ENCODE data around the gene PDE4D. TPM values are rescaled to one million over a fixed set of nuclear protein-coding genes. Genes with fewer than 3 reads are reported as not detected.

Gene PDE4D
- total RNA-seq, 1 donor from 2014 or later: 13.2 TPM

DNA sequence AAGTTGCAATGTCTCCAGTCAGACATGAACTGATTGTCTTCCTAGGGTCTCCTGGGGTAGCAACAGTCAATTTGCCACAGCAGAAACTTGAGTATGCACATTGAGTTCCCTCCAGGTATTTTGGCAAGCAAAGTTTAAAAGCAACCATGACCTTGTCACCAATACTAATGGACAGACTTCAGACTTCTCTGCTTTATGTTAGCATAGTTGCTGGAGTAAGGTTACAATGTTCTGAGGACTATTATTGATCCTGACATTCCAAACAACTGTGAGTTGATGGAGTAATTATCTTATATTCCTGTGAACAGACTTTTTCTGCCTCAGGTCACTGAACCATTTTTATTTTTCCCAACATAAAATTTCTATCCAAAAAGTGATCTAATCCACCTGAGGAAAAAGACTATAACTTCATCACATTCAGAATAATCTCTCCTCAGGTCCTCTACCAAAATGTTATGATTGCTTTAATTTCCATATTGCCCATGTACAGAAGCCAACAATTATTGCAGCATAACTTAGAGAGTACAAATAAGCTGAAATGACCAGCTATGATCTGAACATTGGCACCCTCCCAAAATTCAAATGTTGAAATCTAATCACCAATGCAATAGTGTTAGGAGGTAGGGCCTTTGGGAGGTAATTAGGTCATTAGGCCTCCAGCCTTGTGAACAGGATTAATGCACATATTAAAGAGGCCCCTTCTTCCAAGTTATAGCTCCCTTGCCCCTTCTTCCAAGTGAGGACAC lies 228.3 kb downstream of the PDE4D start:
- H3K9me3 Mint-ChIP-seq (ENCODE audit: unreplicated experiment): no peaks in the 10 kb centered on the region
- no peaks in the 10 kb centered on the region for H3K27me3 Mint-ChIP-seq (ENCODE audit: unreplicated experiment)
- TF ChIP-seq, protein P1, sequence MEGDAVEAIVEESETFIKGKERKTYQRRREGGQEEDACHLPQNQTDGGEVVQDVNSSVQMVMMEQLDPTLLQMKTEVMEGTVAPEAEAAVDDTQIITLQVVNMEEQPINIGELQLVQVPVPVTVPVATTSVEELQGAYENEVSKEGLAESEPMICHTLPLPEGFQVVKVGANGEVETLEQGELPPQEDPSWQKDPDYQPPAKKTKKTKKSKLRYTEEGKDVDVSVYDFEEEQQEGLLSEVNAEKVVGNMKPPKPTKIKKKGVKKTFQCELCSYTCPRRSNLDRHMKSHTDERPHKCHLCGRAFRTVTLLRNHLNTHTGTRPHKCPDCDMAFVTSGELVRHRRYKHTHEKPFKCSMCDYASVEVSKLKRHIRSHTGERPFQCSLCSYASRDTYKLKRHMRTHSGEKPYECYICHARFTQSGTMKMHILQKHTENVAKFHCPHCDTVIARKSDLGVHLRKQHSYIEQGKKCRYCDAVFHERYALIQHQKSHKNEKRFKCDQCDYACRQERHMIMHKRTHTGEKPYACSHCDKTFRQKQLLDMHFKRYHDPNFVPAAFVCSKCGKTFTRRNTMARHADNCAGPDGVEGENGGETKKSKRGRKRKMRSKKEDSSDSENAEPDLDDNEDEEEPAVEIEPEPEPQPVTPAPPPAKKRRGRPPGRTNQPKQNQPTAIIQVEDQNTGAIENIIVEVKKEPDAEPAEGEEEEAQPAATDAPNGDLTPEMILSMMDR (IDR thresholded peaks at IDR 0.05; ENCODE audit: partially characterized antibody, unreplicated experiment): no peak
- DNase-seq: no peak
- H3K4me3 Mint-ChIP-seq (ENCODE audit: unreplicated experiment): no peak overlapping the region
- peaks cover 16% of the 10 kb centered on the region for H3K4me1 Mint-ChIP-seq (ENCODE audit: low read depth, unreplicated experiment)
- no peaks in the 10 kb centered on the region for H3K36me3 Mint-ChIP-seq (ENCODE audit: unreplicated experiment)
- no peak overlapping the region for H3K27ac Mint-ChIP-seq (ENCODE audit: unreplicated experiment)

DNA sequence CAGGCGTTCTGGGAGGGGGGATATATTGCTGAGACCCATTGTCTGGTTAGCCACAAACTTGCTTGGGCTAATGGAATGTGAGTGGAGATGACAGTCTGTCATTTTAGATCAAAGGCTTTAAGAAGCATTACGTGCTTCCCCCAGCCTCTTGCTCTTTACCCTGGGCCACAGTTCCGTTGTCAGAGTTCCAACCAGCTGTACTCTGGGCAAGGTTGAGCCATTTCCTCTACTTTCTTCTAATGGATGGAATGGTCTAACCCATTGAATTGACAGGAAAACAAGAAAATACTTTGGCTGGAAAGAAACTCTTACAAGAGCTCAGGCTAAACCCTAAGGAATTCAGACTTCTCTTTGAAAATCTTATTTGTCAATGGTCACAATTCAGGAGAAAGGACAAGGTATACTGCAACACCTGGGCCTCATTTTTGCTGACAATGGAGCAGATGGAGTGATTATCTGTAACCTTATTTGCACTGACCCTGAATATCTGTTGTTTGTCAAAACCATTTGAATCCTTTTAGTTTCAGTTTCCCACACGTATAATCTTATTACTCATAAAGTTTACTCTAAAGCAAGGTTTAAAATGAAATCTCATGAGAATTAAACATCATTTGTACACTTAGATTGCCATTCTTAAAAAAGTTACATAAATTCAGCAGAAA lies 231.4 kb downstream of the PDE4D start:
- Mint-ChIP-seq H3K9me3 (ENCODE audit: unreplicated experiment) (no peaks in the 10 kb centered on the region), H3K27me3 (ENCODE audit: unreplicated experiment) (peaks cover 1% of the 10 kb centered on the region), H3K4me1 (ENCODE audit: low read depth, unreplicated experiment) (peaks cover 13% of the 10 kb centered on the region), H3K27ac (ENCODE audit: unreplicated experiment) (peak overlapping the region; percentile 82), H3K36me3 (ENCODE audit: unreplicated experiment) (no peaks in the 10 kb centered on the region), H3K4me3 (ENCODE audit: unreplicated experiment) (no peak overlapping the region)
- DNase-seq: no peak
- TF ChIP-seq, protein P1 (IDR thresholded peaks at IDR 0.05; ENCODE audit: partially characterized antibody, unreplicated experiment): no peak

DNA sequence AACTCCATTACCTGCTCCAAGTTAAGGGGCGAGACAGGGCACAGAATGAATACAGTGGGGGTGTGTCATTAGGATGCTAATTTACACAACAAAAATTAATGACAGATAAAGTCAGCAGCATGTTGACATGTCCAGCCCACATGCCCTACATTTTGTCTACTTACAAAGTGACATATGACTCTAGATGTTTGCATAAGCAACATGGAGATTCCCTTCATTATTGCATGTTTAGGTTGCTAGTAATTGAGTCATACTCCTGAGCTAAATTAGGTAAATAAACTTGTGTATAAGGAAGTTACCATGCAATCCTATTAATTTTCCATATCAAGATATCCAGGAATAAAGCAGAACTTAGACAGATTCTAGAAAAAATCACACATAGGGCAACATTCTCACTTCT lies 232.2 kb downstream of the PDE4D start:
- Mint-ChIP-seq H3K27me3 (ENCODE audit: unreplicated experiment) (peaks cover 1% of the 10 kb centered on the region), H3K4me3 (ENCODE audit: unreplicated experiment) (no peak overlapping the region), H3K27ac (ENCODE audit: unreplicated experiment) (peak overlapping the region; percentile 82), H3K36me3 (ENCODE audit: unreplicated experiment) (no peaks in the 10 kb centered on the region), H3K4me1 (ENCODE audit: low read depth, unreplicated experiment) (peaks cover 10% of the 10 kb centered on the region), H3K9me3 (ENCODE audit: unreplicated experiment) (no peaks in the 10 kb centered on the region)
- DNase-seq: no peak
- TF ChIP-seq, protein P1 (IDR thresholded peaks at IDR 0.05; ENCODE audit: partially characterized antibody, unreplicated experiment): no peak

DNA sequence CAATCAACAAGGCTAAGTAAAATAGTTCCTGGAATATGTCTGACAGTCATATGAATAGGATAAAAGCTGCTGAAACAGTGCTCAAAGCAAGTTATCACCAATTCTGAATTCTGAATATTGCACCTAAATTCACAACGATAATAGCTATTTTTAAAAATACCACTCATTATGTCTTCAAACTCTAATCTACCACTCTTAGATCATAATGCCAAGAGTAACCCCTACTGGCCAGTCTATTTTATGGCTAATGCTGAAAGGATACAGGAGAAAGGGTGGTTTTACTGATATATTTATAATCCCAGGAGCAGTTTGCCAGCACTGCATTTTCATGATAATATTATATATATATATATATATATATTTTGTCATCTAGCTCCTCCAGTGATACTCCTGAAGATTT lies 232.8 kb downstream of the PDE4D start:
- no peak for DNase-seq
- TF ChIP-seq, protein P1 (IDR thresholded peaks at IDR 0.05; ENCODE audit: partially characterized antibody, unreplicated experiment): no peak
- Mint-ChIP-seq H3K27ac (ENCODE audit: unreplicated experiment) (no peak overlapping the region), H3K4me1 (ENCODE audit: low read depth, unreplicated experiment) (peaks cover 10% of the 10 kb centered on the region), H3K9me3 (ENCODE audit: unreplicated experiment) (no peaks in the 10 kb centered on the region), H3K36me3 (ENCODE audit: unreplicated experiment) (no peaks in the 10 kb centered on the region), H3K4me3 (ENCODE audit: unreplicated experiment) (no peak overlapping the region), H3K27me3 (ENCODE audit: unreplicated experiment) (peaks cover 1% of the 10 kb centered on the region)
